Measurements from ENCODE around the gene ATP8B4.
A peak's percentile ranks its signal among the peaks of the same experiment; 100 is the strongest.

The ATP8B4 gene

GRCh38 chr15:49916998-49917397, 202.0 kb downstream of the ATP8B4 start:
- Histone ChIP-seq H3K9me3 (replicated peaks in 1 of 11) (peaks cover 0 to 6% (median 0%) of the 10 kb centered on the region in 11 experiments; a peak in 1 of 22 replicates), H4K20me1 (no peaks in the 10 kb centered on the region), H3K9ac (no peak overlapping the region), H3K27ac (no peak overlapping the region), H3K4me2 (no peak overlapping the region), H3K4me3 (no peak overlapping the region), H3K4me1 (no peaks in the 10 kb centered on the region; a peak in 3 of 20 replicates), H3K36me3 (peaks cover 0 to 88% (median 0%) of the 10 kb centered on the region in 11 experiments; a peak in 5 of 22 replicates), H3K27me3 (no peaks in the 10 kb centered on the region)
- no peak for TF ChIP-seq Cebpa-rat (IDR thresholded peaks at IDR 0.05)

GRCh38 chr15:49915822-49916221, 203.2 kb downstream of the ATP8B4 start:
- H3K9ac ChIP-seq, result no peak overlapping the region
- no peak overlapping the region for H3K4me2 ChIP-seq

GRCh38 chr15:49908933-49909295, 210.1 kb downstream of the ATP8B4 start:
- no peaks in the 10 kb centered on the region for H3K27me3 ChIP-seq
- TF ChIP-seq Cebpa-rat (IDR thresholded peaks at IDR 0.05), result no peak
- no peak overlapping the region for H3K9ac ChIP-seq
- no peak overlapping the region for H3K27ac ChIP-seq
- peaks cover 0 to 6% (median 0%) of the 10 kb centered on the region in 10 experiments; a peak in 3 of 20 replicates for H3K4me1 ChIP-seq
- H4K20me1 ChIP-seq, result no peaks in the 10 kb centered on the region
- peaks cover 0 to 81% (median 0%) of the 10 kb centered on the region in 11 experiments; a peak in 4 of 22 replicates for H3K36me3 ChIP-seq
- no peak overlapping the region for H3K4me2 ChIP-seq
- no peak overlapping the region for H3K4me3 ChIP-seq
- H3K9me3 ChIP-seq (replicated peaks in 1 of 11), result peaks cover 18 to 26% (median 21%) of the 10 kb centered on the region in 11 experiments

More at GRCh38 chr15:49915822-49916221, 203.2 kb downstream of the ATP8B4 start:
- Histone ChIP-seq H3K27ac (no peak overlapping the region), H3K4me3 (no peak overlapping the region), H4K20me1 (no peaks in the 10 kb centered on the region), H3K27me3 (no peaks in the 10 kb centered on the region), H3K9me3 (replicated peaks in 1 of 11) (peaks cover 0 to 10% (median 3%) of the 10 kb centered on the region in 11 experiments; a peak in 11 of 22 replicates), H3K4me1 (no peaks in the 10 kb centered on the region; a peak in 3 of 20 replicates), H3K36me3 (peaks cover 0 to 87% (median 0%) of the 10 kb centered on the region in 11 experiments; a peak in 5 of 22 replicates)
- TF ChIP-seq Cebpa-rat (IDR thresholded peaks at IDR 0.05), result no peak

- peaks cover 0 to 77% (median 0%) of the 10 kb centered on the region in 11 experiments; a peak in 4 of 22 replicates for H3K36me3 ChIP-seq
- TF ChIP-seq Cebpa-rat (IDR thresholded peaks at IDR 0.05), result no peak
- H3K4me1 ChIP-seq, result peaks cover 0 to 6% (median 0%) of the 10 kb centered on the region in 10 experiments; a peak in 3 of 20 replicates
- 0 out of 22 replicates have a peak overlapping the region, but pooled peaks of 1 of the 11 experiments have one; percentile 20 for H3K4me2 ChIP-seq
- no peaks in the 10 kb centered on the region for H3K27me3 ChIP-seq
- H3K9me3 ChIP-seq (replicated peaks in 1 of 11), result peaks cover 18 to 26% (median 21%) of the 10 kb centered on the region in 11 experiments
- H3K27ac ChIP-seq, result no peak overlapping the region
- H4K20me1 ChIP-seq, result no peaks in the 10 kb centered on the region
- no peak overlapping the region for H3K4me3 ChIP-seq
- H3K9ac ChIP-seq, result no peak overlapping the region
Observed at GRCh38 chr15:49908236-49908932, 210.6 kb downstream of the ATP8B4 start.

- Histone ChIP-seq H3K9ac (no peak overlapping the region), H3K4me3 (no peak overlapping the region), H3K27me3 (no peaks in the 10 kb centered on the region), H4K20me1 (no peaks in the 10 kb centered on the region), H3K4me2 (no peak overlapping the region), H3K27ac (no peak overlapping the region), H3K9me3 (replicated peaks in 1 of 11) (peaks cover 18 to 26% (median 21%) of the 10 kb centered on the region in 11 experiments), H3K36me3 (peaks cover 0 to 70% (median 0%) of the 10 kb centered on the region in 11 experiments; a peak in 4 of 22 replicates), H3K4me1 (peaks cover 0 to 6% (median 0%) of the 10 kb centered on the region in 10 experiments; a peak in 3 of 20 replicates)
- TF ChIP-seq Cebpa-rat (IDR thresholded peaks at IDR 0.05), result no peak
Observed at GRCh38 chr15:49906966-49907365, 212.1 kb downstream of the ATP8B4 start.

GRCh38 chr15:49905221-49905620, 213.8 kb downstream of the ATP8B4 start:
- Histone ChIP-seq H3K4me2 (no peak overlapping the region), H3K27me3 (no peaks in the 10 kb centered on the region), H3K4me1 (peaks cover 0 to 6% (median 0%) of the 10 kb centered on the region in 10 experiments; a peak in 3 of 20 replicates), H3K9ac (no peak overlapping the region), H3K4me3 (no peak overlapping the region), H4K20me1 (no peaks in the 10 kb centered on the region), H3K36me3 (peaks cover 0 to 68% (median 0%) of the 10 kb centered on the region in 11 experiments; a peak in 4 of 22 replicates), H3K27ac (no peak overlapping the region), H3K9me3 (replicated peaks in 1 of 11) (peaks cover 10 to 17% (median 13%) of the 10 kb centered on the region in 11 experiments)
- TF ChIP-seq Cebpa-rat (IDR thresholded peaks at IDR 0.05), result no peak

- no peaks in the 10 kb centered on the region for H3K27me3 ChIP-seq
- peaks cover 0 to 6% (median 0%) of the 10 kb centered on the region in 10 experiments; a peak in 3 of 20 replicates for H3K4me1 ChIP-seq
- no peak overlapping the region for H3K4me2 ChIP-seq
- peaks cover 0 to 68% (median 0%) of the 10 kb centered on the region in 11 experiments; a peak in 4 of 22 replicates for H3K36me3 ChIP-seq
- H3K9me3 ChIP-seq (replicated peaks in 1 of 11), result peaks cover under 1 to 8% (median 4%) of the 10 kb centered on the region in 11 experiments; a peak in 15 of 22 replicates
- H4K20me1 ChIP-seq, result no peaks in the 10 kb centered on the region
- no peak overlapping the region for H3K4me3 ChIP-seq
- no peak for TF ChIP-seq Cebpa-rat (IDR thresholded peaks at IDR 0.05)
- H3K27ac ChIP-seq, result no peak overlapping the region
- no peak overlapping the region for H3K9ac ChIP-seq
Observed at GRCh38 chr15:49904296-49904695, 214.7 kb downstream of the ATP8B4 start.

GRCh38 chr15:49902685-49903501, 216.1 kb downstream of the ATP8B4 start:
- no peaks in the 10 kb centered on the region for H3K4me1 ChIP-seq
- H3K36me3 ChIP-seq, result peaks cover 0 to 69% (median 0%) of the 10 kb centered on the region in 11 experiments; a peak in 4 of 22 replicates
- H3K9ac ChIP-seq, result no peak overlapping the region
- H3K27me3 ChIP-seq, result no peaks in the 10 kb centered on the region
- H3K4me2 ChIP-seq, result no peak overlapping the region
- H3K9me3 ChIP-seq (replicated peaks in 1 of 11), result no peaks in the 10 kb centered on the region
- no peak for TF ChIP-seq Cebpa-rat (IDR thresholded peaks at IDR 0.05)
- H3K4me3 ChIP-seq, result no peak overlapping the region
- no peak overlapping the region for H3K27ac ChIP-seq
- H4K20me1 ChIP-seq, result no peaks in the 10 kb centered on the region

Measured in BLaER1 treated with 17β-estradiol and CSF1 and Interleukin-3, amounts not matched to agents 10 nM and 100 nM (cell line).